ENCODE results near the gene PRIMA1. TPM values are rescaled to one million over a fixed set of nuclear protein-coding genes. Genes with fewer than 3 reads are reported as not detected.

The PRIMA1 gene
- total and polyA plus RNA-seq, 2 donors (not counting 1 experiment from before 2014, with no cell fraction given): not detected

DNA sequence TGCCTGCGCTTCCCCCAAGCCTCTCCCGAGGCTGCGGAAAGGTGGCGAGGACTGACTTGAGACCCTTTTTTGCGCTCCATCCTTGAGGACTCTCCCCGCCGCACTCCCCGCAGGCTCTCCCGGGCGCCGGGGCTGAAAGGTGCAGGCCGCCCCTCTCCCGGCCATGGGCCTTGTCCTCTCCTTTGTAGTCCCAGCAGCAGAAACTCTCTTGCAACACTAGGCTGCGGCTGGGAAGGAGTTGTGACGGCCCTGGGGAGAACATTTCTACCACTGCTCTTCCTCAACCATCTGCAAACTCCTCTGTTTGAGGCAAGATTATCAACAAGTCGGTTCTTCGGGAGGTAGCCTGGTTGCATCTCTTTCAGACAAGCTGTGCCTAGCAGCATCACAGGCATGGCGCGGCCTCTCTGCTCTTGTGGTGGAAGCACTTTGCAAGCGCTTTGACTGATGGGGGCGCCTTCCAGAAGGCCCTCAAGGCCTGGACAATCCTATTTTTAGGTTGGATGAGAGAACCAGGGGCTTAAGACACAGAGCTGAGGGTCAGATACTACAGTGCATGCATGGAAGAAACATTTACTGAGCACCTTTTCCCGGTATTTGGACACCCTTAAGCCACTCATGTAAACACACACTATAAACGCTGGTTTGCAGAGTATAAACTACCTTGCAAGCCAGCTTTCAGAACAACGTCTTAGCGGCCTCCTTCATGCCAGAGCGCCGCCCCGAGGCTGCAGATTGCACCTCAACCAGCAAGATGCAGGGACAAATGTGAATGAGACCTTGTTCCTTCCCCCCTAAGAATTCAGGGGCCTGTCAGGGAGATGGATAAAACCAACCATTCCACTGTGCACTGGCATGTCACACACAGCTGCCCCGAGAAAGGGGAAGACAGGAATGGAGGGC lies 1.2 kb upstream of the PRIMA1 start:
- no peaks in the 10 kb centered on the region for H3K27me3 ChIP-seq (ENCODE audit: control insufficient read depth, insufficient read depth, low read length)
- no peak for DNase-seq (ENCODE audit: low read depth in 2 of 2)
- no peaks in the 10 kb centered on the region for H3K9me3 ChIP-seq (ENCODE audit: control insufficient read depth, insufficient read depth, low read depth, low read length)
- TF ChIP-seq, protein P1, sequence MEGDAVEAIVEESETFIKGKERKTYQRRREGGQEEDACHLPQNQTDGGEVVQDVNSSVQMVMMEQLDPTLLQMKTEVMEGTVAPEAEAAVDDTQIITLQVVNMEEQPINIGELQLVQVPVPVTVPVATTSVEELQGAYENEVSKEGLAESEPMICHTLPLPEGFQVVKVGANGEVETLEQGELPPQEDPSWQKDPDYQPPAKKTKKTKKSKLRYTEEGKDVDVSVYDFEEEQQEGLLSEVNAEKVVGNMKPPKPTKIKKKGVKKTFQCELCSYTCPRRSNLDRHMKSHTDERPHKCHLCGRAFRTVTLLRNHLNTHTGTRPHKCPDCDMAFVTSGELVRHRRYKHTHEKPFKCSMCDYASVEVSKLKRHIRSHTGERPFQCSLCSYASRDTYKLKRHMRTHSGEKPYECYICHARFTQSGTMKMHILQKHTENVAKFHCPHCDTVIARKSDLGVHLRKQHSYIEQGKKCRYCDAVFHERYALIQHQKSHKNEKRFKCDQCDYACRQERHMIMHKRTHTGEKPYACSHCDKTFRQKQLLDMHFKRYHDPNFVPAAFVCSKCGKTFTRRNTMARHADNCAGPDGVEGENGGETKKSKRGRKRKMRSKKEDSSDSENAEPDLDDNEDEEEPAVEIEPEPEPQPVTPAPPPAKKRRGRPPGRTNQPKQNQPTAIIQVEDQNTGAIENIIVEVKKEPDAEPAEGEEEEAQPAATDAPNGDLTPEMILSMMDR (conservative IDR thresholded peaks at IDR 0.05 in 1 of 2, IDR thresholded peaks at IDR 0.05 in 1 of 2; ENCODE audit: low read depth in 1 of 2, low read length in 2 of 2): no peak
- no peak for TF ChIP-seq EZH2 (IDR thresholded peaks at IDR 0.05; ENCODE audit: low read length, missing control alignments)
- H3K36me3 ChIP-seq (ENCODE audit: control insufficient read depth, insufficient read depth, low read length): no peaks in the 10 kb centered on the region
- no peak overlapping the region for H3K9ac ChIP-seq (ENCODE audit: insufficient read depth, low read length)
- no peak overlapping the region for H3K4me2 ChIP-seq (ENCODE audit: extremely low read depth, insufficient read depth, low read length)
- H3K79me2 ChIP-seq (ENCODE audit: control insufficient read depth, insufficient read depth, low read length): no peaks in the 10 kb centered on the region
- no peak overlapping the region for H3K27ac ChIP-seq (ENCODE audit: insufficient read depth, low read length)
- H3K4me3 ChIP-seq (replicated peaks in 1 of 4; ENCODE audit: control extremely low read depth in 1 of 4, insufficient read depth in 1 of 4, low read depth in 3 of 4, low read length in 4 of 4): no peak overlapping the region
- no peaks in the 10 kb centered on the region for H3K4me1 ChIP-seq (ENCODE audit: control insufficient read depth, extremely low read depth, insufficient read depth, low read length)
- H4K20me1 ChIP-seq (ENCODE audit: control insufficient read depth, extremely low read depth, insufficient read depth, low read length): no peaks in the 10 kb centered on the region
- H2AFZ ChIP-seq (ENCODE audit: low read length): no peak overlapping the region

DNA sequence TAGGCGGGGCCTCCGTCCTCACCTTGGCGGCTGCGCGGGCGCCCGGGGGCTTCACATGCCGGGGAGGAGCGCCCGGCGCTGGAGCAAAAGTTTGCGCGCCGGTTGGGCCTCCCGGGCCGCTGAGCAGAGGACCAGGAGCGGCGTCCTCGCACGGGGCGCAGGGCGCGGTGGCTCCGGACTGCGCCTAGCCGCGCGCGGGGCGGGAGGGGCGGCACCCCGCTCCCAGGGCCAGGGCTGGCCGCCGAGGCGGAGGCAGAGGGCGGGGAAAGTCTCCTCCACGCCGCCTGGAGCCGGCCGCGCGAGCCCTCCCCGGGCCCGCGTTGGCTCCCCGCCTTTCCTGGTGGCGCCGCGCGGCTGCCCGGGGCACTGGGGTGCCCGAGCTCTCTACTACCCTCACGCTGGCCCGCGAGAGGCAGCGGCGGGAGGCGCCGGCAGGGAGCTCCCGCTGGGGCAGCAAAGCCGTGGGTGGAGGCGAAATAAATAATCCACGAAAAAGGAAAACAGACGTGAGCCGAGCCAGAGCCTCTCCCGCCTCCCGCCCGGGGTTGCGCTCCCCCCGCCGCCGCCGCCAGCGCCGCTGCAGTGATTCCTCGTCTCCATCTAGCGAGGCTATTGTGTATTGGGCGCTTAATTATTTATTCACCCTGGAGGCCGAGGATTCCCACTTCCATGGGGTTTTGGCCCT lies 400 bp upstream of the PRIMA1 start:
- Histone ChIP-seq H3K36me3 (ENCODE audit: control insufficient read depth, insufficient read depth, low read length) (no peaks in the 10 kb centered on the region), H2AFZ (ENCODE audit: low read length) (no peak overlapping the region), H3K79me2 (ENCODE audit: control insufficient read depth, insufficient read depth, low read length) (no peaks in the 10 kb centered on the region), H3K9ac (ENCODE audit: insufficient read depth, low read length) (no peak overlapping the region), H4K20me1 (ENCODE audit: control insufficient read depth, extremely low read depth, insufficient read depth, low read length) (no peaks in the 10 kb centered on the region), H3K4me3 (replicated peaks in 1 of 4; ENCODE audit: control extremely low read depth in 1 of 4, insufficient read depth in 1 of 4, low read depth in 3 of 4, low read length in 4 of 4) (no peak overlapping the region), H3K4me1 (ENCODE audit: control insufficient read depth, extremely low read depth, insufficient read depth, low read length) (no peaks in the 10 kb centered on the region), H3K9me3 (ENCODE audit: control insufficient read depth, insufficient read depth, low read depth, low read length) (no peaks in the 10 kb centered on the region), H3K4me2 (ENCODE audit: extremely low read depth, insufficient read depth, low read length) (no peak overlapping the region), H3K27ac (ENCODE audit: insufficient read depth, low read length) (no peak overlapping the region), H3K27me3 (ENCODE audit: control insufficient read depth, insufficient read depth, low read length) (no peaks in the 10 kb centered on the region)
- no peak for DNase-seq (ENCODE audit: low read depth in 2 of 2)
- TF ChIP-seq, protein P1 (conservative IDR thresholded peaks at IDR 0.05 in 1 of 2, IDR thresholded peaks at IDR 0.05 in 1 of 2; ENCODE audit: low read depth in 1 of 2, low read length in 2 of 2): no peak
- TF ChIP-seq EZH2 (IDR thresholded peaks at IDR 0.05; ENCODE audit: low read length, missing control alignments): no peak

DNA sequence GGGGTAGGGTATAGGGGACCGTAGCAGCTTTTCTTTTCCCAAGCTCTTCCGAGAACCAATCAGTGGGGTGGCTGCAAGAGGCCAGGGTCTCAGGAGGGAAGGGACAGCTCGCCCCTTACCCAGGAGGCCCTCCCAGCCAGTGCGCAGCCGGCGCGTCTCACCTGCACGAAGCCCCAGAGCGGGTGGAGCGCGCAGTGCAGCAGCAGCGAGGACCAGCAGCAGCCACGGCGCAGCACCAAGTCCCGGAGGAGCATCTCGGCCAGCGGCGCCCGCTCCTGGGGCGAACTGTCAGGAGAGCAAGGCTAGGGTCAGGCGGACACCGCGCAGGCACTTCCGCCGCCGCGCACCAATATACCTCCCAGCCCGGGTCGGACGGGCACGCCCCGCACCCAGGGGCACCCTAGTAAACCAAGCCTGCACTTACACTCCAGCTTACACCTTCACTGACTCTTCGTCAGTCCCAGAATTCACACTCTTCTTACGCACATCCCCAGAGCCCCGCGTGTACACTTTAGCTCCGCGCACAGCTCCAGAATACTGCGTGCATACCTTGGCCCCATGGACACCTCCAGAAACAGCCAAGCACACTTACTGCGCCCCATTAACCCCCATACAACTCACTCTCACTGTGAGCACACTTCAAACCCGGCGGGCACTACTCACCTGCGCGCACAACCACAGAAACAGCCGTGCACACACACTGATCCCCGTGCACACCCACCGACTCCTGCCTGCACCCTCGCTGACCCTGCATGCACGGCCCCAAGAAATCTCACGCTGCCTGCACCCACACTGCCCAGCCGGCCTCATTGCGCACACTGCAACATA lies 606 bp downstream of the PRIMA1 start:
- no peaks in the 10 kb centered on the region for H3K4me1 ChIP-seq (ENCODE audit: control insufficient read depth, extremely low read depth, insufficient read depth, low read length)
- H3K4me2 ChIP-seq (ENCODE audit: extremely low read depth, insufficient read depth, low read length): no peak overlapping the region
- H2AFZ ChIP-seq (ENCODE audit: low read length): no peak overlapping the region
- H3K27ac ChIP-seq (ENCODE audit: insufficient read depth, low read length): no peak overlapping the region
- no peaks in the 10 kb centered on the region for H3K27me3 ChIP-seq (ENCODE audit: control insufficient read depth, insufficient read depth, low read length)
- no peak overlapping the region for H3K4me3 ChIP-seq (replicated peaks in 1 of 4; ENCODE audit: control extremely low read depth in 1 of 4, insufficient read depth in 1 of 4, low read depth in 3 of 4, low read length in 4 of 4)
- no peaks in the 10 kb centered on the region for H3K9me3 ChIP-seq (ENCODE audit: control insufficient read depth, insufficient read depth, low read depth, low read length)
- no peaks in the 10 kb centered on the region for H3K79me2 ChIP-seq (ENCODE audit: control insufficient read depth, insufficient read depth, low read length)
- no peak overlapping the region for H3K9ac ChIP-seq (ENCODE audit: insufficient read depth, low read length)
- DNase-seq (ENCODE audit: low read depth in 2 of 2): no peak
- no peak for TF ChIP-seq EZH2 (IDR thresholded peaks at IDR 0.05; ENCODE audit: low read length, missing control alignments)
- TF ChIP-seq, protein P1 (conservative IDR thresholded peaks at IDR 0.05 in 1 of 2, IDR thresholded peaks at IDR 0.05 in 1 of 2; ENCODE audit: low read depth in 1 of 2, low read length in 2 of 2): no peak
- H3K36me3 ChIP-seq (ENCODE audit: control insufficient read depth, insufficient read depth, low read length): no peaks in the 10 kb centered on the region
- no peaks in the 10 kb centered on the region for H4K20me1 ChIP-seq (ENCODE audit: control insufficient read depth, extremely low read depth, insufficient read depth, low read length)

Data from fibroblast of lung (primary cell).